IMR-90 (cell line): ENCODE data around the gene PIP5K1B.

Source experiments
- BHLHE40 ChIP-seq: fragments of 150-350 bp; IDR thresholded peaks from 2 replicates; pipeline ENCODE4 v1.6.1; 2016; ENCODE audit warnings: mild to moderate bottlenecking, low read depth, low read length
- CTCF ChIP-seq: conservative IDR thresholded peaks from 2 replicates; pipeline ENCODE4 v1.5.1; 2012; ENCODE audit warnings: mild to moderate bottlenecking, low read depth, low read length, improper control_type of control experiment
- MAFK ChIP-seq: IDR thresholded peaks from 2 replicates; pipeline ENCODE4 v1.6.1; 2012; ENCODE audit warnings: low read depth, low read length, improper control_type of control experiment
- MXI1 ChIP-seq: IDR thresholded peaks from 2 replicates; pipeline ENCODE4 v1.6.1; 2012; ENCODE audit warnings: low read depth, mild to moderate bottlenecking, low read length, moderate library complexity, borderline replicate concordance
- NFE2L2 ChIP-seq: fragments of 150-350 bp; IDR thresholded peaks from 2 replicates; pipeline ENCODE4 v1.6.1; 2016; ENCODE audit warnings: low read depth, mild to moderate bottlenecking, low read length
- POLR2A ChIP-seq: IDR thresholded peaks from 2 replicates; pipeline ENCODE4 v1.6.1; 2012; ENCODE audit warnings: mild to moderate bottlenecking, low read depth, low read length
- RAD21 ChIP-seq: IDR thresholded peaks from 2 replicates; pipeline ENCODE4 v1.6.1; 2012; ENCODE audit warnings: low read length, improper control_type of control experiment
- RCOR1 ChIP-seq: IDR thresholded peaks from 2 replicates; pipeline ENCODE4 v1.6.1; 2012; ENCODE audit warnings: mild to moderate bottlenecking, low read length, improper control_type of control experiment; ENCODE audit not compliant: insufficient replicate concordance
- RFX5 ChIP-seq: IDR thresholded peaks from 2 replicates; pipeline ENCODE4 v1.8.0; 2012; ENCODE audit warnings: low read depth, mild to moderate bottlenecking, low read length, moderate library complexity
- USF2 ChIP-seq: fragments of 150-350 bp; IDR thresholded peaks from 2 replicates; pipeline ENCODE4 v1.6.1; 2017; ENCODE audit warnings: mild to moderate bottlenecking, antibody characterized with exemption, low read length, low read depth

GRCh38 chr9:68969538-68969937 is 264.5 kb downstream of the PIP5K1B start:
- TF ChIP-seq CTCF (no peak), USF2 (no peak), NFE2L2 (no peak), MXI1 (no peak), RFX5 (no peak), RAD21 (no peak), POLR2A (no peak), RCOR1 (no peak), BHLHE40 (no peak), MAFK (no peak)
